Mesothelial cell of epicardium (in vitro differentiated cells): Measurements from ENCODE around the gene GATD1. TPM values are rescaled to one million over a fixed set of nuclear protein-coding genes. Genes with fewer than 3 reads are reported as not detected.

ENCODE experiments used
- DNase-seq, 2 experiments: peaks; one replicate each; pipeline ENCODE4 v3.0.0; 2021; ENCODE audit warnings: low spot score in 2 of 2; ENCODE audit not compliant: unreplicated experiment in 2 of 2
- H3K27ac Mint-ChIP-seq: 2 replicates; pipeline ENCODE4 v1.8.0; 2021; ENCODE audit warnings: mixed read lengths
- H3K27me3 Mint-ChIP-seq: 2 replicates; pipeline ENCODE4 v1.8.0; 2021; ENCODE audit warnings: low read depth, mixed read lengths
- H3K36me3 Mint-ChIP-seq: 2 replicates; pipeline ENCODE4 v1.8.0; 2021; ENCODE audit warnings: mixed read lengths
- H3K4me1 Mint-ChIP-seq: 2 replicates; pipeline ENCODE4 v1.8.0; 2021; ENCODE audit warnings: mixed read lengths
- H3K4me3 Mint-ChIP-seq: 2 replicates; pipeline ENCODE4 v1.8.0; 2021; ENCODE audit warnings: mild to moderate bottlenecking, moderate library complexity, mixed read lengths
- H3K9me3 Mint-ChIP-seq: 2 replicates; pipeline ENCODE4 v1.8.0; 2021; ENCODE audit warnings: mixed read lengths
- total RNA-seq: library from RNA; stranded (reverse); gene quantifications from 3 replicates; pipeline ENCODE4 v1.2.1, GENCODE V29; 2021
- TF ChIP-seq, protein P1 (sequence below): fragments of 200-600 bp; sonication (generic); IDR thresholded peaks from one replicate; pipeline ENCODE4 v1.5.0; 2021; ENCODE audit warnings: antibody characterized with exemption; ENCODE audit not compliant: unreplicated experiment

GATD1 gene
- total RNA-seq, 1 donor from 2014 or later = 91.2 TPM

DNA sequence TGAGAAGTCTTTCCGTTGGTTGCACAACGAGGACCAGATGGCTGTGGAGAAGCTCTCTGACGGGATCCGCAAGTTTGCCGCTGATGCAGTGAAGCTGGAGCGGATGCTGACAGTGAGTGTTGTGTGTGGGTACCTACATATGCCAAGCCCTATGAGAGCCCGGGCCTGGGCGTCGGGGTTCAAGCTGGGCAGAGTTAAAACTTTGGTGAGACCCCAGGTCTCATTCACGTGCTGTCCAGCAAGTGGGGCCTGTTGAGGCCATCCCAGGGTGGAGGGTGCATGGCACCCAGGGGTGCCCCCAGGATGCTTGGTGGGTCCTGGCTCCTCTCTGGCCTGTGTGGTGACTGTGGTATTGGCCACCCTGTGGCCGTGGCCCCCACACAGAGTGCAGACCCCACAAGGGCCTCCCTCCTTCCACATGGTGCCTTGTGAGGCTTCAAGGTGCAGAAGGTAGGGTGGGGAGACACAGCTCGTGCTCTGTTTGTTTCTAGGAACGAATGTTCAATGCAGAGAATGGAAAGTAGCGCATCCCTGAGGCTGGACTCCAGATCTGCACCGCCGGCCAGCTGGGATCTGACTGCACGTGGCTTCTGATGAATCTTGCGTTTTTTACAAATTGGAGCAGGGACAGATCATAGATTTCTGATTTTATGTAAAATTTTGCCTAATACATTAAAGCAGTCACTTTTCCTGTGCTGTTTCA is 12.8 kb downstream of the GATD1 start:
- H3K4me3 Mint-ChIP-seq = no peak overlapping the region
- H3K27me3 Mint-ChIP-seq = no peaks in the 10 kb centered on the region
- no peaks in the 10 kb centered on the region for H3K4me1 Mint-ChIP-seq
- H3K27ac Mint-ChIP-seq = peak overlapping the region; percentile 52
- H3K36me3 Mint-ChIP-seq = peaks cover 23% of the 10 kb centered on the region
- no peak for DNase-seq
- no peaks in the 10 kb centered on the region for H3K9me3 Mint-ChIP-seq
- TF ChIP-seq, protein P1, sequence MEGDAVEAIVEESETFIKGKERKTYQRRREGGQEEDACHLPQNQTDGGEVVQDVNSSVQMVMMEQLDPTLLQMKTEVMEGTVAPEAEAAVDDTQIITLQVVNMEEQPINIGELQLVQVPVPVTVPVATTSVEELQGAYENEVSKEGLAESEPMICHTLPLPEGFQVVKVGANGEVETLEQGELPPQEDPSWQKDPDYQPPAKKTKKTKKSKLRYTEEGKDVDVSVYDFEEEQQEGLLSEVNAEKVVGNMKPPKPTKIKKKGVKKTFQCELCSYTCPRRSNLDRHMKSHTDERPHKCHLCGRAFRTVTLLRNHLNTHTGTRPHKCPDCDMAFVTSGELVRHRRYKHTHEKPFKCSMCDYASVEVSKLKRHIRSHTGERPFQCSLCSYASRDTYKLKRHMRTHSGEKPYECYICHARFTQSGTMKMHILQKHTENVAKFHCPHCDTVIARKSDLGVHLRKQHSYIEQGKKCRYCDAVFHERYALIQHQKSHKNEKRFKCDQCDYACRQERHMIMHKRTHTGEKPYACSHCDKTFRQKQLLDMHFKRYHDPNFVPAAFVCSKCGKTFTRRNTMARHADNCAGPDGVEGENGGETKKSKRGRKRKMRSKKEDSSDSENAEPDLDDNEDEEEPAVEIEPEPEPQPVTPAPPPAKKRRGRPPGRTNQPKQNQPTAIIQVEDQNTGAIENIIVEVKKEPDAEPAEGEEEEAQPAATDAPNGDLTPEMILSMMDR = no peak

DNA sequence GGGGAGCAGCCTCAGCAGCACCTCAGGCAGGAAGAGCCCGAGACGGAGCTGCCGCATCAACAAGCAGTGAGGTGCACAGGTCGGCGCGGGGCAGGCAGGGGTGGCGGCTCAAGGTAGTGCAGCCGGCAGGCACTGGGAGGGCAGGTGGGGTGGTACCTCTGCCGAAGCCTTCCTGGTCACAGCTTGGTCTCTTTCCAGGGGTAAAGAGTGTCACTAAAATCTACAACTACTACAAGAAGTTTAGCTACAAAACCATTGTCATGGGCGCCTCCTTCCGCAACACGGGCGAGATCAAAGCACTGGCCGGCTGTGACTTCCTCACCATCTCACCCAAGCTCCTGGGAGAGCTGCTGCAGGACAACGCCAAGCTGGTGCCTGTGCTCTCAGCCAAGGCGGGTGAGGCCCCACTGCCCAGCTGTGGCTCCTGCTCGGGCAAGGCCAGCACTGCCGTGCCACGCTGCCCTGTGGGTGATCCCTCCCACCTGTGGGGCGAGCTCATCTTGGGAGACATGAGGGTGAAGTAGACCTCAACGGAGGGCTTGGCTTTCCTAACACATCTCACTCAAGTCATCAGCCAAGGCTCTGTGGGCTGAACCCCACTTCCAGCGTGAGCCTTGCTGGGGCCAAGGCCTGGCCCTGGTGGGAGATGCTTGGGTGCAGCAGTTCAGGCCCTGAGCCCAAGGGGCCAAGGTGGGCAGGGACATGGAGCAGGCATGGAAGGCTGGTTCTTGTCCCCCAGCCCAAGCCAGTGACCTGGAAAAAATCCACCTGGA is 13.6 kb downstream of the GATD1 start:
- no peak overlapping the region for H3K4me3 Mint-ChIP-seq
- no peaks in the 10 kb centered on the region for H3K27me3 Mint-ChIP-seq
- no peak for DNase-seq
- no peaks in the 10 kb centered on the region for H3K9me3 Mint-ChIP-seq
- TF ChIP-seq, protein P1 = no peak
- peaks cover 23% of the 10 kb centered on the region for H3K36me3 Mint-ChIP-seq
- no peaks in the 10 kb centered on the region for H3K4me1 Mint-ChIP-seq
- H3K27ac Mint-ChIP-seq = no peak overlapping the region

DNA sequence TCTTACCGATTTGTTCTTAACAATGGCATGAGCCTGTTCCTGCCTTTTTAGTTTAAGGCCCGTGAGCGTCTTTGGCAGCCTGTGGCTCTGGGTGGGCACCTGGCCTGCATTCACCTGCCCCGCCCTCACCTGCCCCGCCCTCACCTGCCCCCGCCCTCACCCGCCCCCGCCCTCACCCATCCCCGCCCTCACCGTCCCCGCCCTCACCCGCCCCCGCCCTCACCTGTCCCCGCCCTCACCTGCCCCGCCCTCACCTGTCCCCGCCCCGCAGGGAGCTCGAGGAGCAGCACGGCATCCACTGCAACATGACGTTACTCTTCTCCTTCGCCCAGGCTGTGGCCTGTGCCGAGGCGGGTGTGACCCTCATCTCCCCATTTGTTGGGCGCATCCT is 14.2 kb downstream of the GATD1 start:
- Mint-ChIP-seq H3K9me3 (no peaks in the 10 kb centered on the region), H3K4me3 (no peak overlapping the region), H3K27me3 (no peaks in the 10 kb centered on the region), H3K27ac (no peak overlapping the region), H3K36me3 (peaks cover 23% of the 10 kb centered on the region), H3K4me1 (no peaks in the 10 kb centered on the region)
- no peak for DNase-seq
- TF ChIP-seq, protein P1 = no peak

DNA sequence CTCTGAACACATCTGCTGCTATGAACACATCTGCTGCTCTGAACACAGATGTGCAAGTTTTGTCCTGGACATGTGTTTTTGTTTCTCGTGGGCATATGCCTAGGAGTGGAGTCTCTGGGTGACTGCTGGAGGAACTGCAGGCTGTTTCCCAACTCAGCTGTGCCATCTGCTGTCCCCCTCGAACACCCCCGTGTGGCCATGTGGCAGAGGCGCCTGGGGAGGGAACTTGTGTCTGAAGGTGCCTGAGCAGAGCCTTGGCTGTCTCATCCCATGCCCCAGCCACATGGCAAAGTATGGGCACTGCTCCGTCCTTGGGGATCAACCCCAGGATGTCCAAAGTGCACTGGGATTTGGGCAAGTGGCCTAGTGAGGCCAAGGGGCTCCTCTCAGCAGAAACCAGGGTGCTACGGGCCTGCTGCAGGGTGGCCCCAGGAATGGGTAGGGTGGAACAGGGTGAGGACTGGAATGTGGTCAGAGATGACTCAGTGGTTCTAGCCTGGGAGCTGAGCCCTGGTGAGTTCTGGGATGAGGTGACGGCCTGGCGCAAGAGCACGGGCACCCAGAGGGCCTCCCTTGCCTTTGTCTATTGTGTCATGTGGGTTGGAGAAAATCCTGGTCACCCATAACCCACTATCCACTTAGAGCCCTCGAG is 14.7 kb downstream of the GATD1 start:
- no peaks in the 10 kb centered on the region for H3K4me1 Mint-ChIP-seq

DNA sequence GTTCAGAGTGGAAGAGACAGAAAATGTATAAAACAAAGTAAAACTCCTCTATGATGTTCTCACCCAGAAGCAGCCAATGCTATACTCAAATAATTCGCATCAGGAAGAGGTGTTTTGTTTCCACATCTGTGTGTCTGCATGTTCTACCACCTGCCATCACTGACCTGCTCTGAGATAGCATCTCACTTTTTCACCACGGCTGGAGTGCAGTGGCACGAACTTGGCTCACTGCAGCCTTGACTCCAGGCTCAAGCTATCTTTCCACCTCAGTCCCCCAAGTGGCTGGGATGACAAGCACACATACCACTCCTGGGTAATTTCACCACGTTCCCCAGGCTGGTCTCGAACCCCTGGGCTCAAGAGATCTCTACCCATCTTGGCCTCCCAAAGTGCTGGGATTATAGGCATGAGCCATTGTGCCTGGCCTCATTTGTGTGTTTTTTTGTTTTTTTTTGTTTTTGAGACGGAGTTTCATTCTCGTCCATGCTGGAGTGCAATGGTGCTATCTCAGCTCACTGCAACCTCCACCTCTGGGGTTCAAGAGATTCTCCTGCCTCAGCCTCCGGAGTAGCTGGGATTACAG is 15.7 kb downstream of the GATD1 start:
- TF ChIP-seq, protein P1 = no peak
- Mint-ChIP-seq H3K27me3 (no peaks in the 10 kb centered on the region), H3K36me3 (peaks cover 25% of the 10 kb centered on the region), H3K4me1 (no peaks in the 10 kb centered on the region), H3K27ac (no peak overlapping the region), H3K4me3 (no peak overlapping the region), H3K9me3 (no peaks in the 10 kb centered on the region)
- DNase-seq = no peak

More for the DNA sequence above, 14.7 kb downstream of the GATD1 start:
- Mint-ChIP-seq H3K27me3 (no peaks in the 10 kb centered on the region), H3K9me3 (no peaks in the 10 kb centered on the region), H3K27ac (peak overlapping the region; percentile 9), H3K36me3 (peaks cover 25% of the 10 kb centered on the region), H3K4me3 (no peak overlapping the region)
- DNase-seq = no peak
- TF ChIP-seq, protein P1 = no peak
